Activated naive CD4-positive, alpha-beta T cell treated with Interleukin-2 at 50 U/mL for 16 hours (primary cell): ENCODE results near the gene PTPRN2.
A peak's percentile ranks its signal among the peaks of the same experiment; 100 is the strongest.
"Not testable (repeated sequence)": the region's sequence is repeated elsewhere in the genome, so short reads cannot be mapped to it uniquely, and the experiment has no call there.

ENCODE experiments used
- DNase-seq: peaks from one replicate; pipeline ENCODE4 v3.0.0-alpha.2; 2020

Gene PTPRN2

DNA sequence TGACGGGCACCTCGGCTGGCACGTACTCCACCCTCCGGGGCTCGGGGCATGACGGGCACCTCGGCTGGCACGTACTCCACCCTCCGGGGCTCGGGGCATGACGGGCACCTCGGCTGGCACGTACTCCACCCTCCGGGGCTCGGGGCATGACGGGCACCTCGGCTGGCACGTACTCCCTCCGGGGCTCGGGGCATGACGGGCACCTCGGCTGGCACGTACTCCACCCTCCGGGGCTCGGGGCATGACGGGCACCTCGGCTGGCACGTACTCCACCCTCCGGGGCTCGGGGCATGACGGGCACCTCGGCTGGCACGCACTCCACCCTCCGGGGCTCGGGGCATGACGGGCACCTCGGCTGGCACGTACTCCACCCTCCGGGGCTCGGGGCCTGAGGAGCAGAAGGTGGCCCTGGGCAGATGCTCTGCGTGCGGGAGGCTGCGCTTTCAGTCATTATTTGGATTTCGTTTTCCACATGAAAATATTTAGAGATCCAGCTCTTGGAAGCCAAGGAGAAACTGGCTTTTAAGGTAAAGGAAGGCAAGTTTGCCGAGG, 1086.6 kb downstream of the PTPRN2 start:
- not testable (repeated sequence) for DNase-seq

GRCh38 chr7:157500171-157500960, 1087.3 kb downstream of the PTPRN2 start:
- no peak for DNase-seq

DNA sequence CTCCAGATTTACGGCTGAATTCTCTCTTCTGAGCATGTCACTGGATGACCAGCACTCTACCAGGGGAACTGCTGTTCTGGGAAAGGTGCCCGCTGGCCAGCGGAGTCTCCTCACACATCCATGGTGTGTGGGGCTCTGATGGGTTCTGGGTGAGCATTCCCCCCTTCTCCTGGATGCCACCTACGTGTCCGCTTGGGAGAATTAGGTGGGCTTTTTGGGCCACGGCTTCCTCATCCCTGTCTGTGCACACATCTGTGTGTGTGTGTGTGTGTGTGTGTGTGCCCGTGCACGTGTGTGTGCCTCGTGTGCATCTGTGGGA, 1087.8 kb downstream of the PTPRN2 start:
- DNase-seq: no peak

GRCh38 chr7:157499121-157499834, 1088.3 kb downstream of the PTPRN2 start:
- DNase-seq: no peak

GRCh38 chr7:157498657-157499056, 1089.0 kb downstream of the PTPRN2 start:
- DNase-seq: no peak

DNA sequence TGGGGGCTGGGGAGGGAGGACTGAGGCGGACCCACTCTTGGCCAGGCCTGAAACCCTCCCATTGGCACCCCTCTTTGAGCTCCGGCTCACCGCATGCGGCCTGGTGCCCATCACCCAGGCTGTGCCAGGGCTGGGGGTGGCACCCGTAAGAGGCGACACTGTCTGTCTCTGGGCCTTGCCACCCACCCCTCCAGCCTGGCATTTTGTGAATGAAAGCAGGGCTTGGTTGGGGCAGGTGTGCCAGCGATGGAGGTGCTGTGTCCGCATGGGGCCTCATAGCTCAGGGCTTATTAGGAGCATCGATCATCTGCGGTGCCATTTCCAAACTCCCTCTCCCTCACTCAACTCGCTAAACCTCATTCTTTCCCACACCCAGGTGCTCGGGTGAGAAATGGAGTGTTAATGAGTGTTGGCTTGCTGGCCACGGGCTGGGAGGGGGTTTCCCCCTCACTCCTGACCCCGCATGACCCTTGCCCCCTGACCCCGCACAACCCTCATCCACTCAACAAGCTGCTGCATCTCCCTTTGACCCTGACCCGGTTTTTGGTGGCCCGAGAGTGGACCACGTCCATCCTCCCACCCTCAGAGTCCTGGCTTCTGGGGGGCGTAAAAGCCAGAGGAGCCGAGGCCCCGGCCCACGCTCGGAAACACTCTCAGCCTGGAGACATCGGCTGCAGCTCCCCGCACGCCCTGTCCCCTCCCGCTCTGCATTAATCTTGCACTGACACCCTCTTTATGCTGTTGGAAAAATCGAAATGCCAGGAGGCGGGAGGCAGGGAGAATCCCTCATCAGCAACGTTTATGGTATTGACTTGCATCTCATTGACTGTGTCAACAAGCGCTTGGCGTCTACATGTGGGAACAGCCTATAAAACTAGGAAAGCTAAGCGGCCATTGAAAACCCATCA, 1089.6 kb downstream of the PTPRN2 start:
- DNase-seq: no peak

DNA sequence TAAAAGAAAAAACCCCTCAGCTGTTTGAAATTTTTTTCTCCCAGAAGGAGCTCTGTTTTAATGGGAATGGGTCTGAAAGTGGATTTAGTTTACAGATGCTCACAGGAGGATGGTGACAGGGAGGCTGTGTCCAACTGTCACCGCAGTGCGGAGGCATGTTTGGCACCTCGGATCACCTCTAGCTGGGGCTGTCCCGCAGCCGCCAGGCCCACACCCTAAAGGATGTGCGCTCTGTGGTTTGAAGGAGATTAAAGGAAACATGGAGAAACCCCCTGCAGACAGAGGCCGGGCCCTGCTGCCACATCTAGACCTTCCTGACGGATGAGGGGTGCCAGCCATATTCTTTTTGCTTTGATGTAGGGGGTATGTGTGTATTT, 1090.3 kb downstream of the PTPRN2 start:
- no peak for DNase-seq

DNA sequence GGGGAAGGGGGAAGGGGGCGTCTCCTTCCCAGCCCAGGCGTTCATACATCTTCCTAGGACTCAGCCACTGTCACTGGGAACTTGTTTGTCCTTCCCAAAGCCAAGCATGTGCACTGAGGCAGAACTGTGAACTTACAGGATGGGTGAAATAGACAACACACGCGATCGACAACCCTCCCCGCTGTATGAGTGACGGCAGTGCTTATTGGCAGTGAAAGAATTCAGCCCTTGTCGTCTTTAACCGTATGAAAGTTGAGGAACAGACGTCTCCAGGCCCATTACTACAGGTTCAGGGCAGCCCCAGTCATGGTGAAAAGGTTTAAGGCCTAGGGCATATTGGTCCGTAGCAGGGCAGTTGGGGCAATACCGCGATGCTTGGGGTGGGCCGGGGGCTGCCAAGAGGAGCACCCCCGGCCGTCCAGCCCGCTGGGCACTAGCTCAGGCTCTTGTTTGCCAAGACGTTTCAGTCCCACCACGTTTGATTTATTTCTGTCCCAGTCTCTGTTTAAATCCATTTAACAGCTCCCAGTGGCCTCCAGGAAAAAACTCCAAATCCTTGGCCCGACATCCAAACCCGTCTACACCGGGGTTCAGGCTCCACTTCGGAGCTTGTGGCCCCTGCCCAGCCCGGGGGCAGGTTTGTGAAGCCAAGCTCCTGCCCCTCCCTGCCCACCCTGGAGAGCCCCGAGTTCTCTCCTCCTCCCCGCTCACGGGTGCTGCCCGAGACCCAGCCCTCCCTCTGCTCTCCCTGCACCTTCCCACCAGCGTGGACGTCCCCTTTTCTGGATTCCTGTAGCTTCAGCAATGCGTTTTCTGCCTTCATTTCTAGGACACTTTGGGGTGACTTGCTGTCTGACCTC, 1091.0 kb downstream of the PTPRN2 start:
- no peak for DNase-seq

DNA sequence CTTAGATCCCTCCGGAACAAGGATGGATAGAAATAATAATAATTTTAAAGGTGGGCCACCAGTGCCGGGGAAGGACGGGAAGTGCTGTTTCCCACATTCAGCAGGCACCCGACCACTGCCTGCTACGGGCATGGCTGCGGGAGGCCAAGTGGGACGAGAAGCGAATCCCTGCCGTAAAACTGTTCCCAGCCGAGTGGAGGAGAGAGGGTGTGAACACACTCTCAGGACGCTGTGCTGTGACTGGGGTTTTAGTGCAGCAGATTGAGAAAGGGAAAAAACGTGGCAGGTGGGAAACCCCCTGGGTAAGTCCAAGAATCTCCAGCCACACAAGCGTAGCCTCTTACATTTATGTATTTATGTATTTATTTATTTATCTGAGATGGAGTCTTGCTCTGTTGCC, 1092.0 kb downstream of the PTPRN2 start:
- DNase-seq: peak; percentile 29

DNA sequence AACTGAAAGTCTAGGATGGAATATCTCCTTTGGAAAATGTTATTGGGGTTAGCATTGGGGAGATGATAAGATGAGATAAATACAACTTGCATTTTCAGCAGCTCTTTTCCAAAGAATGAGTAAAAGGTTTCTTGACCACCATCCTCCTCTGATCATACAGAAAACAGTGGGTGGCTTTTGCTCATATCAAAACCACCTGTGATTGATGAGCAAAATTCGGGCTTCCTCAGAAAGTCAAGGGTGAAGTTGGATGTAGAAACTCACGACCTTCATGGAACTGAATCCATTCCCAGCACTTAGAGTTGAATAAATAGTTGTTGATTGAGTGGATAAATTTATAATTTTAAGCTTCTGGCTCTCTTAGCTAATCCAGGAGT, 1092.5 kb downstream of the PTPRN2 start:
- DNase-seq: no peak

DNA sequence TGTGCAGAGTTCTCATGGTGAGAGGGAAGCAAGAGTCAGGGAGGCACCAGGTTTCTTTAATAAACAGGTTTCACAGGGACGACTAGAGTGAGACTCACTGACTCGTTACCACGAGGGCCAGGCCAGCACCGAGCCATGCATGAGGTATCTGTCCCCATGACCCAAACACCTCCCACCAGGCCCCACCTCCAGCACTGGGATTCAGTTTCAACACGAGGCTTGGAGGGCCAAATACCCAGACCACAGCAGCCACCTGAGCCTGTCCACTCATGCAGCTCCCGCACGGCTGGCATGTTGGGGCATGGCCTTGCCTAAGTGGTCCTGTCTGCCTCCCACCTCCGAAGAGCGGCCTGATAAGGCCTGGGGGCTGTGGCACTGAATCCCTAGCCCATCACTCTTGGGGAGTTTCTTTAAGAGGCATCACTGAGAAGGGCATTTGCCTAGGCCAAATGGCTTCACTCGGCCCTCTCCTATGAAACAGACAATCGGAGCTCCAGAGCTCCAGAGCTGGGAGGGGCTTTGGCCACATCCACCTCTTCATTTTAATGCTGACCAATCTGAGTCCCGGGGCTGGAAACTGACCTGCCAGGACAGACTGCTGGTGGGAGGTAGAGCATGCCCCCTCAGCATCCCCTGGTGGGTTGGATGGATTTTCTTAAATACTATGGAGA, 1093.0 kb downstream of the PTPRN2 start:
- no peak for DNase-seq

GRCh38 chr7:157493776-157494175, 1093.8 kb downstream of the PTPRN2 start:
- no peak for DNase-seq

GRCh38 chr7:157493017-157493416, 1094.6 kb downstream of the PTPRN2 start:
- peak; percentile 1 for DNase-seq

- DNase-seq: peak; percentile 53
Measured at GRCh38 chr7:157490465-157490912, 1097.1 kb downstream of the PTPRN2 start.

- DNase-seq: not testable (repeated sequence)
Measured at GRCh38 chr7:157489870-157490269, 1097.8 kb downstream of the PTPRN2 start.
